ENCODE data around the gene SORBS2. TPM values are rescaled to one million over a fixed set of nuclear protein-coding genes. Genes with fewer than 3 reads are reported as not detected.

The SORBS2 gene
- total and polyA plus RNA-seq, 4 experiments from 2014 or later: not detected

- H3K27me3 Mint-ChIP-seq: no peaks in the 10 kb centered on the region
- intact Hi-C loops (cut with micrococcal nuclease): no loop called here
- no peaks in the 10 kb centered on the region for H3K9me3 ChIP-seq (ENCODE audit: control insufficient read depth in 1 of 2, low read length in 2 of 2)
- no peak overlapping the region for H3K27ac Mint-ChIP-seq
- H3K4me1 Mint-ChIP-seq: no peaks in the 10 kb centered on the region
- H3K4me3 ChIP-seq (ENCODE audit: low read length in 2 of 2): no peak overlapping the region
- no peak for DNase-seq
- peaks cover 0 to 15% (median 4%) of the 10 kb centered on the region in 8 donors for H3K9me3 Mint-ChIP-seq
- POLR2A ChIA-PET (ENCODE audit: partially characterized antibody): no interaction called here
- H3K27ac ChIP-seq (ENCODE audit: low read depth, low read length): no peak overlapping the region
- no peaks in the 10 kb centered on the region for H3K27me3 ChIP-seq (ENCODE audit: insufficient read depth, low read length)
- H3K36me3 Mint-ChIP-seq: no peaks in the 10 kb centered on the region
- H3K4me3 Mint-ChIP-seq: no peak overlapping the region
- no peaks in the 10 kb centered on the region for H3K4me1 ChIP-seq (ENCODE audit: insufficient read depth, low read length)
- CTCF ChIA-PET (ENCODE audit: partially characterized antibody): no interaction called here
- no peaks in the 10 kb centered on the region for H3K36me3 ChIP-seq (ENCODE audit: insufficient read depth, low read length)
Measured at GRCh38 chr4:185847352-185848097, 35.5 kb upstream of the SORBS2 start.

- ChIA-PET POLR2A (ENCODE audit: partially characterized antibody) (no interaction called here), CTCF (ENCODE audit: partially characterized antibody) (no interaction called here)
- no peak for DNase-seq
- no peaks in the 10 kb centered on the region for H3K27me3 Mint-ChIP-seq
- Histone ChIP-seq H3K36me3 (ENCODE audit: insufficient read depth, low read length) (no peaks in the 10 kb centered on the region), H3K9me3 (ENCODE audit: control insufficient read depth in 1 of 2, low read length in 2 of 2) (no peaks in the 10 kb centered on the region), H3K4me3 (ENCODE audit: low read length in 2 of 2) (no peak overlapping the region), H3K27me3 (ENCODE audit: insufficient read depth, low read length) (no peaks in the 10 kb centered on the region), H3K27ac (ENCODE audit: low read depth, low read length) (no peak overlapping the region), H3K4me1 (ENCODE audit: insufficient read depth, low read length) (no peaks in the 10 kb centered on the region)
- no peaks in the 10 kb centered on the region for H3K36me3 Mint-ChIP-seq
- no peaks in the 10 kb centered on the region for H3K4me1 Mint-ChIP-seq
- peaks cover 0 to 15% (median 5%) of the 10 kb centered on the region in 8 donors for H3K9me3 Mint-ChIP-seq
- no peak overlapping the region for H3K27ac Mint-ChIP-seq
- no peak overlapping the region for H3K4me3 Mint-ChIP-seq
- intact Hi-C loops (cut with micrococcal nuclease): no loop called here
Measured at GRCh38 chr4:185846505-185847150, 34.6 kb upstream of the SORBS2 start.

GRCh38 chr4:185845966-185846365 lies 34.0 kb upstream of the SORBS2 start:
- Histone ChIP-seq H3K9me3 (ENCODE audit: control insufficient read depth in 1 of 2, low read length in 2 of 2) (no peaks in the 10 kb centered on the region), H3K36me3 (ENCODE audit: insufficient read depth, low read length) (no peaks in the 10 kb centered on the region), H3K27ac (ENCODE audit: low read depth, low read length) (no peak overlapping the region), H3K27me3 (ENCODE audit: insufficient read depth, low read length) (no peaks in the 10 kb centered on the region), H3K4me1 (ENCODE audit: insufficient read depth, low read length) (no peaks in the 10 kb centered on the region), H3K4me3 (ENCODE audit: low read length in 2 of 2) (no peak overlapping the region)
- Mint-ChIP-seq H3K4me3 (no peak overlapping the region), H3K9me3 (peaks cover 0 to 15% (median 5%) of the 10 kb centered on the region in 8 donors), H3K27ac (no peak overlapping the region), H3K36me3 (no peaks in the 10 kb centered on the region), H3K27me3 (no peaks in the 10 kb centered on the region), H3K4me1 (no peaks in the 10 kb centered on the region)
- DNase-seq: no peak
- ChIA-PET CTCF (ENCODE audit: partially characterized antibody) (no interaction called here), POLR2A (ENCODE audit: partially characterized antibody) (no interaction called here)
- intact Hi-C loops (cut with micrococcal nuclease): no loop called here

- H3K4me1 ChIP-seq (ENCODE audit: insufficient read depth, low read length): no peaks in the 10 kb centered on the region
- Mint-ChIP-seq H3K4me3 (no peak overlapping the region), H3K36me3 (no peaks in the 10 kb centered on the region), H3K27ac (no peak overlapping the region), H3K27me3 (no peaks in the 10 kb centered on the region), H3K9me3 (peaks cover 0 to 13% (median 5%) of the 10 kb centered on the region in 8 donors), H3K4me1 (no peaks in the 10 kb centered on the region)
- no peaks in the 10 kb centered on the region for H3K27me3 ChIP-seq (ENCODE audit: insufficient read depth, low read length)
- no peak overlapping the region for H3K27ac ChIP-seq (ENCODE audit: low read depth, low read length)
- no peaks in the 10 kb centered on the region for H3K36me3 ChIP-seq (ENCODE audit: insufficient read depth, low read length)
- H3K4me3 ChIP-seq (ENCODE audit: low read length in 2 of 2): no peak overlapping the region
- no peaks in the 10 kb centered on the region for H3K9me3 ChIP-seq (ENCODE audit: control insufficient read depth in 1 of 2, low read length in 2 of 2)
- POLR2A ChIA-PET (ENCODE audit: partially characterized antibody): no interaction called here
- CTCF ChIA-PET (ENCODE audit: partially characterized antibody): no interaction called here
- intact Hi-C loops (cut with micrococcal nuclease): no loop called here
- no peak for DNase-seq
Measured at GRCh38 chr4:185841451-185841850, 29.5 kb upstream of the SORBS2 start.

GRCh38 chr4:185840953-185841352 lies 29.0 kb upstream of the SORBS2 start:
- Mint-ChIP-seq H3K9me3 (peaks cover 0 to 9% (median 4%) of the 10 kb centered on the region in 8 donors), H3K4me1 (no peaks in the 10 kb centered on the region), H3K27ac (no peak overlapping the region), H3K36me3 (no peaks in the 10 kb centered on the region), H3K27me3 (no peaks in the 10 kb centered on the region), H3K4me3 (no peak overlapping the region)
- CTCF ChIA-PET (ENCODE audit: partially characterized antibody): no interaction called here
- Histone ChIP-seq H3K4me3 (ENCODE audit: low read length in 2 of 2) (no peak overlapping the region), H3K36me3 (ENCODE audit: insufficient read depth, low read length) (no peaks in the 10 kb centered on the region), H3K27ac (ENCODE audit: low read depth, low read length) (no peak overlapping the region), H3K4me1 (ENCODE audit: insufficient read depth, low read length) (no peaks in the 10 kb centered on the region), H3K27me3 (ENCODE audit: insufficient read depth, low read length) (no peaks in the 10 kb centered on the region), H3K9me3 (ENCODE audit: control insufficient read depth in 1 of 2, low read length in 2 of 2) (no peaks in the 10 kb centered on the region)
- POLR2A ChIA-PET (ENCODE audit: partially characterized antibody): no interaction called here
- no peak for DNase-seq
- intact Hi-C loops (cut with micrococcal nuclease): no loop called here

GRCh38 chr4:185840201-185840600 lies 28.2 kb upstream of the SORBS2 start:
- DNase-seq: no peak
- Histone ChIP-seq H3K36me3 (ENCODE audit: insufficient read depth, low read length) (no peaks in the 10 kb centered on the region), H3K4me3 (ENCODE audit: low read length in 2 of 2) (no peak overlapping the region), H3K9me3 (ENCODE audit: control insufficient read depth in 1 of 2, low read length in 2 of 2) (no peaks in the 10 kb centered on the region), H3K27ac (ENCODE audit: low read depth, low read length) (no peak overlapping the region), H3K4me1 (ENCODE audit: insufficient read depth, low read length) (no peaks in the 10 kb centered on the region), H3K27me3 (ENCODE audit: insufficient read depth, low read length) (no peaks in the 10 kb centered on the region)
- Mint-ChIP-seq H3K4me3 (no peak overlapping the region), H3K36me3 (no peaks in the 10 kb centered on the region), H3K4me1 (no peaks in the 10 kb centered on the region), H3K27me3 (no peaks in the 10 kb centered on the region), H3K9me3 (peaks cover 0 to 9% (median 4%) of the 10 kb centered on the region in 8 donors), H3K27ac (no peak overlapping the region)
- intact Hi-C loops (cut with micrococcal nuclease): no loop called here
- ChIA-PET POLR2A (ENCODE audit: partially characterized antibody) (no interaction called here), CTCF (ENCODE audit: partially characterized antibody) (no interaction called here)

GRCh38 chr4:185839770-185840169 lies 27.8 kb upstream of the SORBS2 start:
- POLR2A ChIA-PET (ENCODE audit: partially characterized antibody): no interaction called here
- Mint-ChIP-seq H3K4me1 (no peaks in the 10 kb centered on the region), H3K4me3 (no peak overlapping the region), H3K27ac (no peak overlapping the region), H3K27me3 (peaks cover 2 to 3% of the 10 kb centered on the region in 2 donors), H3K36me3 (no peaks in the 10 kb centered on the region), H3K9me3 (peaks cover 0 to 8% (median 4%) of the 10 kb centered on the region in 8 donors)
- Histone ChIP-seq H3K27me3 (ENCODE audit: insufficient read depth, low read length) (no peaks in the 10 kb centered on the region), H3K4me3 (ENCODE audit: low read length in 2 of 2) (no peak overlapping the region), H3K36me3 (ENCODE audit: insufficient read depth, low read length) (no peaks in the 10 kb centered on the region), H3K27ac (ENCODE audit: low read depth, low read length) (no peak overlapping the region), H3K9me3 (ENCODE audit: control insufficient read depth in 1 of 2, low read length in 2 of 2) (no peaks in the 10 kb centered on the region), H3K4me1 (ENCODE audit: insufficient read depth, low read length) (no peaks in the 10 kb centered on the region)
- CTCF ChIA-PET (ENCODE audit: partially characterized antibody): no interaction called here
- no peak for DNase-seq
- intact Hi-C loops (cut with micrococcal nuclease): no loop called here

Data from CD4-positive, alpha-beta memory T cell (primary cell).